Small intestine (tissue), 7 donors: ENCODE data around the gene INTS1. TPM values are rescaled to one million over a fixed set of nuclear protein-coding genes. Genes with fewer than 3 reads are reported as not detected.
A peak's percentile ranks its signal among the peaks of the same experiment; 100 is the strongest.
"Not testable (repeated sequence)": the region's sequence is repeated elsewhere in the genome, so short reads cannot be mapped to it uniquely, and the experiment has no call there.

ENCODE experiments used
- DNase-seq, 2 donors: peaks; one replicate each; pipeline versions ENCODE4 v3.0.0 to v3.0.0-alpha.2; 2013
- FAIRE-seq: peaks from 2 replicates; lab custom pipeline; 2012; peaks lifted over from hg19 to GRCh38; lab: Jason Lieb, UNC
- H3K27ac ChIP-seq, 3 donors: one replicate each; pipeline ENCODE4 v1.5.1; 2013; ENCODE audit warnings: low read length in 2 of 3, mild to moderate bottlenecking in 2 of 3, control low read depth in 1 of 3, inconsistent platforms in 1 of 3, low read depth in 1 of 3, moderate library complexity in 1 of 3
- H3K27me3 ChIP-seq, 3 donors: one replicate each; pipeline ENCODE4 v1.6.1; 2013; ENCODE audit warnings: low read length in 3 of 3, inconsistent platforms in 1 of 3; ENCODE audit not compliant: control insufficient read depth in 3 of 3, insufficient read depth in 3 of 3
- H3K36me3 ChIP-seq, 3 donors: one replicate each; pipeline ENCODE4 v1.6.1; 2013; ENCODE audit warnings: low read length in 3 of 3, inconsistent platforms in 1 of 3, low read depth in 1 of 3, mild to moderate bottlenecking in 1 of 3, moderate library complexity in 1 of 3; ENCODE audit not compliant: control insufficient read depth in 3 of 3, insufficient read depth in 2 of 3
- H3K4me1 ChIP-seq, 3 donors: one replicate each; pipeline ENCODE4 v1.6.1; 2013; ENCODE audit warnings: low read length in 2 of 3, inconsistent platforms in 1 of 3, low read depth in 1 of 3, mild to moderate bottlenecking in 1 of 3, moderate library complexity in 1 of 3; ENCODE audit not compliant: control insufficient read depth in 3 of 3, insufficient read depth in 2 of 3
- H3K4me3 ChIP-seq, 3 donors: one replicate each; pipeline ENCODE4 v1.5.1; 2013; ENCODE audit warnings: low read length in 3 of 3, control low read depth in 1 of 3, inconsistent platforms in 1 of 3, low read depth in 1 of 3, mild to moderate bottlenecking in 1 of 3, moderate library complexity in 1 of 3
- H3K9me3 ChIP-seq, 2 donors: one replicate each; pipeline ENCODE4 v1.6.1; 2013; ENCODE audit warnings: low read depth in 1 of 2, low read length in 1 of 2; ENCODE audit not compliant: control insufficient read depth in 2 of 2, insufficient read depth in 1 of 2
- whole genome bisulfite sequencing, 3 donors: extraction: QIAGEN DNeasy Blood & Tissue Kit; methylation state at CpG; one replicate each; pipeline ENCODE4 v1.1.7; 2013; 5-methylcytosine and 5-hydroxymethylcytosine counted together
- polyA plus RNA-seq, 4 donors: library from polyadenylated mRNA; stranded (reverse) in 3 of 4; unstranded in 1 of 4; fragments of 200-250 nt in 3 of 4; fragments of 120-200 nt in 1 of 4; gene quantifications; one replicate each; pipeline versions ENCODE4 v1.2.1 to v1.2.3, GENCODE V29; 2013
- donor health status: healthy with polysubstance abuse.
- donor health status: control.
- donor health status: control.
- donor health status: Bipolar disorder and iron deficiency.
- donor health status: healthy.

The INTS1 gene
- polyA plus RNA-seq, 4 donors = 48.9 to 83.2 (median 68.9) TPM

GRCh38 chr7:1516586-1517251 lies 12.5 kb upstream of the INTS1 start:
- H3K36me3 ChIP-seq = no peaks in the 10 kb centered on the region
- H3K27ac ChIP-seq = no peak overlapping the region
- 82 to 87% (median 82%) methylated on average over 18 of the region's 18 CpGs for WGBS, 3 donors
- DNase-seq (no peak), FAIRE-seq (no peak)
- peaks cover 0 to 20% of the 10 kb centered on the region in 2 donors for H3K9me3 ChIP-seq
- H3K4me1 ChIP-seq = no peaks in the 10 kb centered on the region
- no peak overlapping the region for H3K4me3 ChIP-seq
- no peaks in the 10 kb centered on the region for H3K27me3 ChIP-seq

- H3K27ac ChIP-seq, H3K27me3 ChIP-seq, H3K36me3 ChIP-seq, H3K4me3 ChIP-seq, DNase-seq, H3K4me1 ChIP-seq, FAIRE-seq: not testable (repeated sequence)
- WGBS, 3 donors = 70 to 78% (median 77%) methylated on average over 17 of the region's 17 CpGs
- peaks cover 0 to 18% of the 10 kb centered on the region in 2 donors for H3K9me3 ChIP-seq
These were observed 11.3 kb upstream of the INTS1 start for GRCh38 chr7:1515509-1515967.

- no peak for FAIRE-seq
- no peaks in the 10 kb centered on the region for H3K36me3 ChIP-seq
- peaks cover 0 to 13% of the 10 kb centered on the region in 2 donors for H3K9me3 ChIP-seq
- WGBS, 3 donors = 74 to 79% (median 74%) methylated on average over 4 of the region's 4 CpGs
- no peaks in the 10 kb centered on the region for H3K4me1 ChIP-seq
- H3K4me3 ChIP-seq = no peak overlapping the region
- no peaks in the 10 kb centered on the region for H3K27me3 ChIP-seq
- no peak for DNase-seq
- no peak overlapping the region for H3K27ac ChIP-seq
These were observed 10.8 kb upstream of the INTS1 start for GRCh38 chr7:1514995-1515401.

GRCh38 chr7:1514407-1514806 lies 10.2 kb upstream of the INTS1 start:
- Histone ChIP-seq H3K36me3 (no peaks in the 10 kb centered on the region), H3K4me1 (no peaks in the 10 kb centered on the region), H3K4me3 (no peak overlapping the region), H3K9me3 (peaks cover 0 to 7% of the 10 kb centered on the region in 2 donors), H3K27me3 (no peaks in the 10 kb centered on the region), H3K27ac (no peak overlapping the region)
- DNase-seq (no peak), FAIRE-seq (no peak)
- 78 to 84% (median 82%) methylated on average over 12 of the region's 12 CpGs for WGBS, 3 donors

- Histone ChIP-seq H3K27me3 (no peaks in the 10 kb centered on the region), H3K4me3 (no peak overlapping the region), H3K36me3 (no peaks in the 10 kb centered on the region), H3K4me1 (no peaks in the 10 kb centered on the region), H3K27ac (peak overlapping the region in 1 of 3 donors; percentile 81), H3K9me3 (peaks cover 0 to 2% of the 10 kb centered on the region in 2 donors)
- WGBS, 3 donors = 48 to 76% (median 61%) methylated on average over 20 of the region's 20 CpGs
- FAIRE-seq (no peak), DNase-seq (no peak)
These were observed 9.5 kb upstream of the INTS1 start for GRCh38 chr7:1513657-1514095.

- DNase-seq (no peak), FAIRE-seq (no peak)
- WGBS, 3 donors = 56 to 76% (median 63%) methylated on average over 35 of the region's 35 CpGs
- Histone ChIP-seq H3K36me3 (no peaks in the 10 kb centered on the region), H3K9me3 (no peaks in the 10 kb centered on the region), H3K4me1 (no peaks in the 10 kb centered on the region), H3K27me3 (no peaks in the 10 kb centered on the region), H3K4me3 (no peak overlapping the region), H3K27ac (peak overlapping the region in 1 of 3 donors; percentile 81)
These were observed 8.8 kb upstream of the INTS1 start for GRCh38 chr7:1512781-1513656.

GRCh38 chr7:1511444-1512422 lies 7.5 kb upstream of the INTS1 start:
- H3K27ac ChIP-seq = no peak overlapping the region
- no peak for FAIRE-seq
- 84 to 91% (median 87%) methylated on average over 30 of the region's 30 CpGs for WGBS, 3 donors

More at GRCh38 chr7:1511444-1512422, 7.5 kb upstream of the INTS1 start:
- H3K36me3 ChIP-seq = no peaks in the 10 kb centered on the region
- no peaks in the 10 kb centered on the region for H3K9me3 ChIP-seq
- H3K27me3 ChIP-seq = no peaks in the 10 kb centered on the region
- peaks cover 0 to 7% (median 0%) of the 10 kb centered on the region in 3 donors for H3K4me1 ChIP-seq
- DNase-seq = no peak
- H3K4me3 ChIP-seq = no peak overlapping the region
